ENCODE results near the gene BAG3.
"Not testable (repeated sequence)": the region's sequence is repeated elsewhere in the genome, so short reads cannot be mapped to it uniquely, and the experiment has no call there.

The BAG3 gene

GRCh38 chr10:119650692-119651513 lies at the start of gene BAG3:
TSS of gene BAG3 (plus strand) at chr10:119651380. CDS start at chr10:119651676, 296 bp downstream.
- DNase-seq = peak; percentile 79

- DNase-seq = no peak
Measured at GRCh38 chr10:119602241-119603095, 48.7 kb upstream of the BAG3 start.

- DNase-seq = no peak
Measured at GRCh38 chr10:119604468-119604867, 46.7 kb upstream of the BAG3 start.

DNA sequence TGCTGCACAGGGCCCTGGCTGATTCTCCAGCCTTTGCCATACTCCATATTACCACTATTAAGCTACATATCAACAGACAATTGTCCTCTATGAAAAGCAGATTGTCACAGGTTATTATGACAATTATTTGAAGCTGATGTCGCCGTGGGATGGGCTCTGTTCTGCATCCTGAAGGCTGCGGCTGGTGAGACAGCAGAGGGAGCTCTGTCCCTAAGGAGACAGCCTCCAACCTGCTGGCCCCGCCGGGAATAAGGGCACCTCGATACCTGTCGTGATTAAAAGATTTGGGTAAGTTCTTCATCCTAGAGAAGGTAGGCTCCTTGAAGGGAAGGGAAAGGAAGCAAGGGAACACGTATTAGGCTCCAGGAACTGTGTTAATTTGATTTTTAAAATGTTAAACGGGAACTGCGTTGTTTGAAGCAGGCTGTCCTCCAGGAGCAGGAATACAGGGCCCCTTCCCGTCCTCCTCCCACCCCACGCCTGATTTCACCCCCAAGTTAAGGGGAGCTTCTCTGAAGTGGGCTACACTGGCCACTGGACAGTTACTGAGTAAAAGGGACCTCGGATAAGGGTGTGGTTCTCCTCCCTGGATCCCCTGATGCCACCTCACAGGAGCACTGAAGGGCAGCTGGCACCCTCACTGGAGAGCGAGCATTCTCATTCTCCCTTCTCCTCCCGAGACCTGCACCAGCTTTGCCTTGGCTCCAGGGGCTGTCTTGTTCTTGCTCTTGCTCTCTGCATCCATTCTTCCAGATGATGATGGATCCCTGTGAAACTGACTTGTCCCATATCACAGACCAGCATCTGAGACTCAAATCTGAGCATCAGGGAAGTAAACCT lies 42.6 kb upstream of the BAG3 start:
- DNase-seq = peak; percentile 13

- no peak for DNase-seq
Measured at GRCh38 chr10:119609516-119609915, 41.7 kb upstream of the BAG3 start.

GRCh38 chr10:119611433-119611832 lies 39.7 kb upstream of the BAG3 start:
- no peak for DNase-seq

- no peak for DNase-seq
Measured at GRCh38 chr10:119613741-119614140, 37.4 kb upstream of the BAG3 start.

DNA sequence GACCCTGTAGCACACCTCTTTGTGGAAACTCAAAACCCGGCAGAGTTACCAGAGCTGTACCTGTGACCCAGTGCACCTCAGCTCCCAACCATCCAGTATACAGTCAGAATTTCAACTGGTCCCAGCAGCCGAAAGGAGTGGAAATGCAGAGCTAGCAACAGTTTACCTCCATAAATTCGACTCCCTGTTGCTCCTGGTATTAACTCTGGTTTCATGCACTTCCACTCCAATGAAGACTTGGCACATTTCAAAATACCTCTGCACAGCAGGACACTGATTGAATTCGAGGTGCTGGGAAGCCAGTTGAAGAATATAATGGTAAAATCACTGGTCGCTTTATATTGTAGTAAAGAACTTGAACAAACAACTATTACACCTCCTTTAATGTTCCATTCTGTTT lies 36.5 kb upstream of the BAG3 start:
- DNase-seq = no peak

DNA sequence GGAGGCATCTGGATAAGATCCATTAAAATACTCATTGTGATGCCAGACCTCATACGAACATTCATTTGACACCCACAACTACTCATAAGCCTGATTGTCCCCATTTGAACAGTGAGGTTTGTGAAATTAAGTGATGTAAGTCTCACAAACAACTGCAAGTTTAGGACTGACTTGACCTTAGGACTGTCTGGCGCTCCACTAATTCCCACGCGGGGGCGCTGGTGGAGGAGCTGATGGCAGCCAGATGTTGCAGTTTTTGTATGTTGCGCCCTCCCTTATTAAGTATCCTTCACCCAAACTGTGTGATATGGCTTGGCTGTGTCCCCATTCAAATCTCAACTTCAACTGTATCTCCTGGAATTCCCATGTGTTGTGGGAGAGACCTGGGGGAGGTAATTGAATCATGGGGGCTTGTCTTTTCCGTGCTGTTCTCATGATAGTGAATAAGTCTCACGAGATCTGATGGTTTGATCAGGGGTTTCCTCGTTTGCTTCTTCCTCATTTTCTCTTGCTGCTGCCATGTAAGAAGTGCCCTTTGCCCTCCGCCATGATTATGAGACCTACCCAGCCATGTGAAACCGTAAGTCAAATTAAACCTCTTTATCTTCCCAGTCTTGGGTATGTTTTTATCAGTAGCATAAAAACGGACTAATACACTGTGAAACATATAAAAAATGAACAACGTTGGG lies 34.2 kb upstream of the BAG3 start:
- no peak for DNase-seq

- DNase-seq = no peak
Measured at GRCh38 chr10:119619215-119619614, 32.0 kb upstream of the BAG3 start.

DNA sequence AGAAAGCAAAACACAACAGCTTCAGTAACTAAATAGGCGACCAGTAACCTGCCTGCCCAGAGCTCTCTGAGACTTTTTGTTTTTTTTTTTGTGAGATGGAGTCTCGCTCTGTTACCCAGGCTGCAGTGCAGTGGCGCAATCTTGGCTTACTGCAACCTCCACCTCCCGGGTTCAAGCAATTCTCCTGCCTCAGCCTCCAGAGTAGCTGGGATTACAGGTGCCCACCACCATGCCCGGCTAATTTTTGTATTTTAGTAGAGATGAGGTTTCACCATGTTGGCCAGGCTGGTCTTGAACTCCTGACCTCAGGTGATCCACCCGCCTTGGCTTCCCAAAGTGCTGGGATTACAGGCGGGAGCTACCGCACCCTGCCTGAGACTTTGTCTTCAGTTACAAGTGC lies 31.4 kb upstream of the BAG3 start:
- not testable (repeated sequence) for DNase-seq

DNA sequence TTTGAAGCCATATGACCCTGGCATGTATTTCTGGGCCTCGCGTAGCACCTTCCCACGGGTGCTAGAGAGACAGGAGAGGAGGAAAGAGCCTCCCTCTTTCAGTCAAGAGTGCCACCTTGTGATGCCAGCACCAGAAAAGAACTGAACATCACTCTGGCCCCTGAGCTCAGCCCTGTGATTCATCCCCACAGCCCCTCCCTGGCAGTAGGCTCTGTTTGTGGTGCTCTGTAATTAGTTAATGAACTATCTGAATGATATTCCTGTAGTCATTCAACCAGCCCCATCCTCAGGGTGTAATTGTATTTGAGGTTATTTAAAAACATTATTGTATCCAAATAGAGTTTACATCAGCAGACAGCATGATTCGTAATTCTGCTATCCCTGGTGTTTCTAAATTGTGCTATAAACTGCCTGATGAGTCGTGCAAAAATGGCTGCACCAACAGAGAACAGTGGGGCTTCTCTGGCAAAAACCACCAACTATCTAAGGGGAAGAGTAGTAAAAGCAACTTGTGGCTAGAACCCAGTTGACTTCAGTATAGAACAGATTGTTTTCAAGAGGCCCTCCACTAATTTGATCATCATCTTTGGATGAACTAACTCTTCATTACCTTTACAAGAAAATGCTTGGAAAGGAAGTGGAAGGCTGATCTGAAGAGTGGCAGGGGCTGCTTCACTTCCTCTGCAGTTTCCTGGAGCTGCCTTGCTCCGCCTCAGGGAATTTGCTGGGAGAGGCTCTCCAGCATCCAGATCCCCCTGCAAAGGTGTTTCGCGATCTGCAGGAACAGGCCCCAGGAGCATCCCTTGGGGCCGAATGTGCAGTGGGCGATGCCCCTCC lies 30.7 kb upstream of the BAG3 start:
- DNase-seq = no peak

GRCh38 chr10:119621078-119621384 lies 30.1 kb upstream of the BAG3 start:
- no peak for DNase-seq

DNA sequence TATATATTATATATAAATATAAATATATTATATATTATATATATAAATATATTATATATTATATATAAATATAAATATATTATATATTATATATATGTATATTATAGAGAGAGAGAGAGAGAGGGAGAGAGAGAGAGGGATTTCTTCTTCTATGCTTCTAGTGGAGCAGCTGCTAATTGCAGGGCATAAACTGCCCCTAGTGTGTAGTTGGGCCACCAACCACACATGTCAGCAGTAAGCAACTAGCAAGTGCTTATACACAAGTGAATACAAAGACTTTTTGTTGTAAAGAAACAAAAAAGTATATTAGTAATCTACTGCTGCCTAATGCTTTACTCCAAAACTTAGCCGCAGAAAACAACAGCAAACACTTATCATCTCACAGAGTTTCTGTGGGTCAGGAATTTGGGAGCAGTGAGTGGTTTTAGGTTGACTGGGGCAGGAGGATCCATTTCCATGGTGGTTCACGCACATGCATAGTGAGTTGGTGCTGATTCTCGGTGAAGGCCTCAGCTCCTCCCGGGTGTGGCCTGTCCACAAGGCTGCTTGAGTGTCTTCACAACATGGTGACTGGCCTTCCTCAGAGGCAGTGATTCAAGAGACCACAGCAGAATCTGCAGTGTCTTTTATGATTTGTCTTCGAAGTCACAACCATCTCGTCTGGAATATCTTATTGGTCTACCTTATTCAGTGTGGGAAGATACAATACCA lies 25.5 kb upstream of the BAG3 start:
- DNase-seq = no peak

GRCh38 chr10:119630300-119630699 lies 20.9 kb upstream of the BAG3 start:
- no peak for DNase-seq

DNA sequence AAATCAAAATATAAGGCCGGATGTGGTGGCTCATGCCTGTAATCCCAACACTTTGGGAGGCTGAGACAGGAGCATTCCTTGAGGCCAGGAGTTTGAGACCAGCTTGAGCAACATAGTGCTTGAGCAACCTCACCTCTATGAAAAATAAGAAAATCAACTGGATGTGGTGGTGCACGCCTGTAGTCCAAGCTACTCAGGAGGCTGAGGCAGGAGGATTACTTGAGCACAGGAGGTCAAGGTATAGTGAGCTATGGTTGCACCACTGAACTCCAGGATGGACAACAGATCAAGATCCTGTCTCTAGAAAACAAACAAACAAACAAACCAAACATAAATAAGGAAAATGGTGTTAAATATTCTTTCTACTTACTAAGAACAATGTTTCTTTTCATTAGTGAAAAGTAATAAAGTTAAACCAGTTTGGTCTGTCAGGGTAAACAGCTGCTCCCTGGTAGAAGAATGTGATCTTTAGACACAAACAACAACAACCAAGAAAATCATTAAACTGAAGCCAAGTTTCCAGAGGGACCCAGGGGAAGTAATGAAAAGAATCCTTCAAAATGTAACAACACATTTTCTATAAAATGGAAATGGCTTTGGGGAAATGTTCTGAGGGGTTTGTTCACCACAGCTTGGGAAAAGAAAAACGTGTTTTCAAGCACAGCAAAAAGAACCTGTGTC lies 17.5 kb upstream of the BAG3 start:
- DNase-seq = no peak

- DNase-seq = no peak
Measured at GRCh38 chr10:119634219-119634544, 17.0 kb upstream of the BAG3 start.

- no peak for DNase-seq
Measured at GRCh38 chr10:119637631-119638030, 13.5 kb upstream of the BAG3 start.

DNA sequence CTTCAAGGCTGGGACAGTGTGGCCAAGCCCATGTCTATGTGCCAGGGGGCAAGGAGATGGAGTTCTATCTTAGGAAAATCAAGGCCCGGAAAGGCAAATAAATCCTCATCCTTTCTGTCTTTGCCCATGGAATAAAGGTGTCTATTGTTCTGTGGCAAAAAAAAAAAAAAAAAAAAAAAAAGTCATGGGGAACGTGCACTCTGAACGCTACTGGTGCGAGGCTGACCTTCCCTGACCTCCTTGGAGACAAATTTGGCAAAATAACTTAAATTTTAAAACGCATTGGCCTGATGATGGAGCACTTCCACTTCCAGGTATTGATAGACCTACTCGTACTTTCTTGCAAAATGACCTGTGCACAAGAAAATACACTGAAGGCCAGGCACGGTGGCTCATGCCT lies 12.2 kb upstream of the BAG3 start:
- no peak for DNase-seq

GRCh38 chr10:119640384-119640783 lies 10.8 kb upstream of the BAG3 start:
- DNase-seq = no peak

Measured in CD4-positive, alpha-beta T cell treated with Interferon gamma for 1 hour (primary cell).